HTR-8/SVneo (cell line): ENCODE results near the gene GRIK1.
A peak's percentile ranks its signal among the peaks of the same experiment; 100 is the strongest.
"Not testable (repeated sequence)": the region's sequence is repeated elsewhere in the genome, so short reads cannot be mapped to it uniquely, and the experiment has no call there.

Experiments used
- DNase-seq: peaks from one replicate; pipeline ENCODE4 v3.0.0; 2011; ENCODE audit warnings: low spot score, mixed read lengths; ENCODE audit not compliant: insufficient read length
- FAIRE-seq: peaks from 2 replicates; lab custom pipeline; 2011; peaks lifted over from hg19 to GRCh38; lab: Jason Lieb, UNC

Gene GRIK1

DNA sequence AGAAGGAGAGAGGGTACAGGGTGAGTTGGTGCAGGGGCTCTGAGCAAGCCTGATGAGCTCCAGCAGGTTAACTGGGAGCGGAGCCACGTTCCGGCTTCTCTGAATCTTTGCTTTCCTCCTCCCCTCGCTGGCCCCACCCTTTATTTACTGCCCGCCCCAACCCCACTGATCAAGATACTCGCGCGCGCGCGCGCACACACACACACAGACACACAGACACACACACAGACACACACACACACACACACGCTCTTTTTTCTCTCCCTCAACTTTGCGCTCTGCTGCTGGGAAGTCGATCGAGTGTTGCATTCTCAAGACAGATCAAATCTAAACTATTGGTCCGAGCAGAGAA, at the start of gene GRIK1:
TSS of gene GRIK1 (minus strand) at position 73 of the 352 bp plus-strand sequence.
- DNase-seq, result no peak
- no peak for FAIRE-seq

DNA sequence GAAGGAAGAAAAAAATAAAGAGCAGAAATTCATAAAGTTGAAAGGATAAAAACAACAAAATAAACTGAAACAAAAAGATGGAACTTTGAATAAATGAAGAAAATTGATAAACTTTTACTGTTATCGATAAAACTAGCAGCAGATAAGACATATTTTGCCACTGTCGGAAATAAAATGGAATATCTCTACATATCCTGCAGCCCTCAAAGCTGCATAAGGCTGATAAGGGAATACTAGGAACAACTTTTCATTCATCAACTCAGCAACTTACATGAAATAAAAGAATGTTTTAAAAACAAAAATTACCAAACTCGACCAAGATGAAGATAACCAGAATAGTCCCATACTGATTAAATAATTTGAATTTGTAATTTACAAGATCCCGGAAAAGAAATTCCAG, 48.0 kb upstream of the GRIK1 start:
- FAIRE-seq (no peak), DNase-seq (no peak)

GRCh38 chr21:29985866-29986265, 46.1 kb upstream of the GRIK1 start:
- FAIRE-seq (no peak), DNase-seq (no peak)

DNA sequence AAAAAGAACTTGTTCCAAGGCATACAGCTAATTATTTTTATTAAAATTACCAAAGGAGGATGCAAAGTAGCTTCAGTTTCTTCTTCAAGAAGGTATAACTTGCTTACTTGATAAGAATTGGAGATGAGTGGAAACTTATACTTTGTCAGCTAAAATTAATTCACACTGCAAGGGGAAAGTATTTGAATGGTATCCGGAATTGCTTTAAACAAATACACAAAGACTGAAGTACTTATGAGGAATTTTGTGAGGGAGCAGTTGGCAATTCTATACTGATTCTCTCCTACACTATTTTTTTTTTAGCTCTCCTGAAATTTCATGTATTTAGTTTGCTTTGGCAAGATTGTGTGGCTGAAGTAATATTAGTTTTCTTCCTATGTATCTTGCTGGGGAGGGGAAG, 39.2 kb upstream of the GRIK1 start:
- FAIRE-seq, result no peak

DNA sequence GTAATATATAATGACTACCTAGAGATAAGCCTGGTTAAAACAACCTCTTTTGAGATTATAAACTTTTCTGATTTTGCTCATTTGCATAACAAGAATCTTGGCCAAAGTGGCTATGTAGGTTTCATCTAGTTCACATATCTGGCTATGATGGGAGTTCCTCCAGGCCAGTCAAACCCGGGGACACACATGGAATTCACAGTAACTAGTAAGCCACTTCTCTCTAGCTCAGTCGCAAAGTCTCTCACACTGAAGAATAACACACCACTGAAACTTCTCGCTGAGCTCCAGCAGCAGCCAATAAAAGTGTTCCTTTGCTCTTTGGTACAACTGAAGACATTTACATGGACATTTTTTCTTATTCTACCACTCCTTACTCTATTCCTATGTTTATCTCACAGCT, 36.0 kb upstream of the GRIK1 start:
- DNase-seq (no peak), FAIRE-seq (no peak)

More for the DNA sequence above, 39.2 kb upstream of the GRIK1 start:
- no peak for DNase-seq

GRCh38 chr21:29973258-29973657, 33.5 kb upstream of the GRIK1 start:
- DNase-seq, result no peak
- FAIRE-seq, result no peak

GRCh38 chr21:29961291-29962027, 21.7 kb upstream of the GRIK1 start:
- DNase-seq, result no peak
- FAIRE-seq, result no peak

DNA sequence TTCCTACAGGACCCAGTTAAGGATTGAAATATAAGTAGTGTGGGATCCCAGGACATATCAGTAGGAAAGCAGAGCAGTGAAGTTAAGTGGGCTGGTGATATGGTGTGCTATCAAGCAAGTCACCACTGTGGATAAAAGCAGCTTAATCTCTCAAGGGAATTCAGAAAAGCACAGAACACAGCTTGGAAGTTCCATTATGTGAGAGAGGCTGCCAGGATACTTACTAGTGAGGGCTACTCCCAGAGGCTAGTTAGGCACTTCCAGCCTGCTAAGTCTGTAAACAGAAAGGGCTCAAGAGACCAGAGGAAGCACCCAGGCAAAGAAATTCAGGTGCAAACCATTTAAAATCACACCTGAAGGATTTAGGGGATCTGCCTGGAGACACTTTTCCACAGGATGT, 18.8 kb upstream of the GRIK1 start:
- FAIRE-seq (no peak), DNase-seq (no peak)

DNA sequence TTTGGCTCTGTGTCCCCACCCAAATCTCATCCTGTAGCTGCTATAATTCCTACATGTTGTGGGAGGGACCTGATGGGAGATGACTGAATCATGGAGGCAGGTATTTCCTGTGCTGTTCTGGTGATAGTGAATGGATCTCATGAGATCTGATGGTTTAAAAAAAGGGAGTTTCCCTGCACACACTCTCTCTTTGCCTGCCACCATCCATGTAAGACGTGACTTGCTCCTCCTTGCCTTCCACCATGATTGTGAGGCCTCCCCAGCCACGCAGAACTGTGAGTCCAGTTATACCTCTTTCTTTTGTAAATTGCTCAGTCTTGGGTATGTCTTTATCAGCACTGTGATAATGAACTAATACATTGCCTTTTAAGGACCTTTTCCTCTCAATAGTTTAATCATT, 18.2 kb upstream of the GRIK1 start:
- not testable (repeated sequence) for FAIRE-seq, DNase-seq

- FAIRE-seq (no peak), DNase-seq (no peak)
Measured at GRCh38 chr21:29953690-29954089, 13.9 kb upstream of the GRIK1 start.

GRCh38 chr21:29953072-29953471, 13.3 kb upstream of the GRIK1 start:
- no peak for DNase-seq
- FAIRE-seq, result no peak

GRCh38 chr21:29951911-29952310, 12.1 kb upstream of the GRIK1 start:
- DNase-seq (no peak), FAIRE-seq (no peak)

DNA sequence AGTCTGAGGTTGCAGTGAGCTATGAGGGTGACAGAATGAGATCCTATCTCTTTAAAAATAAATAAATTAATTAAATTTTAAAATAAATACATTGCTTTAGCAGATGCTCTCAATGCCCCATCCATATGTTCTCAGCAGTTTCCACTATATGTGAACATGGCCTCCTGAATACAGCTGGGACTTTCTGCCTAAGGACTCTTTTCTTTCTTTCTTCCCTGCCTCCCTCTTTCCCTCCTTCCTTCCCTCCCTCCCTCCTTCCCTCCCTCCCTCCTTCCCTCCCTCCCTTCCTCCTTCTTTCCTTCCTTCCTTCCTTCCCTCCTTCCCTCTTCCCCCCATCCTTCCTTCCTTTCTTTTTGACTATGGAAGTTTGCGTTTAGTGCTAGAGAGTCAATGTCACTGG, 10.2 kb upstream of the GRIK1 start:
- FAIRE-seq (no peak), DNase-seq (no peak)

- DNase-seq (no peak), FAIRE-seq (no peak)
Measured at GRCh38 chr21:29947119-29947518, 7.3 kb upstream of the GRIK1 start.

GRCh38 chr21:29943885-29944284, 4.1 kb upstream of the GRIK1 start:
- FAIRE-seq, result no peak
- DNase-seq, result no peak

DNA sequence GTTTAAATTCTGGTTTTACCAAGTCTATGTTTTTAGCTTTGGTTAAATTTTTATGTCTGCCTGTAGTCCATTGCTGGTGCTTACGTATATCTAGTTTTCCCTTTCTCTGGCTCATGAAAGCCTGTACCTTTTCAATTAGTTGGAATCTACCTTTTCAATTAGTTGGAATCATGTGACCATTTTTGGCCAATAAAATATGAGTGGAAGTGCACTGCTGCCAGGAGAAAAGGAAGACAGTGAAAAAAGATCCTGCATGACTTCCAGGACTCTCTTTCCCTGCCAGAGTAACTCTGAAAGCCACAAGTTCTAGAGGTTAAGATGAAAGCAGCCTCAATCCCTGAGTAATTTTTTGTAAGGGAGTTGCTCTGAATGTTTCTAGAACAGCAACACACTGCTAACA, 2.2 kb upstream of the GRIK1 start:
- no peak for FAIRE-seq
- DNase-seq, result no peak

DNA sequence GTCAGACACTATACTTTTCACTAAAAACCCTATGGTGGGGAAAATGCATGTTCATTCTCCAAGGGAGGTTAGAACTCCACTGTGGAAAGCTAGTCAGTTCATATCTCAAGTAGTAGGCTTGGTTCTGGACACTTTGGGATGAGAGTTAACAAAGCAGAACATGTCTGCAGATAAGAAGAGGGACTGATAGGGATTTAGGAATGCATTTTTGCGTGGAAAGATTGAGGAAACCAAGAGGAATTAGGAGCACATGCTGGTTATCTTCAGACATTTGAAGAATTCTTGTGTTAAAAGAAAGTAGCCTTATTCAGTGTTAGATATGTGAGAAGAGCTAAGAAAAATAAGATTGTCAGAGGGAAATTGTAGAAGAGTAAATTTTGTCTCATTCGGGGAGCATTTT, 1.2 kb upstream of the GRIK1 start:
- FAIRE-seq, result no peak
- DNase-seq, result no peak

DNA sequence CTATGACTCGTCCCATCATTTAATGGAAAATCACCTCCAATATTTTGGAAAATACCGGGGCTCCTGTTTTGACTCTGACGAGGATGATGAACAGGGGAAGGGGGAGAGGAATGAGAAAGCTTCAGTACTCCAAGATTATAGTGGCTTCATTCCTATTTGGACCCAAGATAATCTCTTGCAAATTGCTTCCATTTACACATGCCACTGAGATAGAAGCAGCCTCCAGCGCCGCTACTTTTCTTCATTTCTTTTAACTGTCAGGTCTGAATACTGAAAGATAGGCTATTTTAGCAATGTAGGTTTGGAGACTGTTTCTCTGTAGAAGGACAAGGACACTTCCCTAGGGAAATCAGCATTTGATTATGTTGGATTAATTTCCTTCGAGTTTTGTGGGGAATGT, 565 bp upstream of the GRIK1 start:
- FAIRE-seq (no peak), DNase-seq (no peak)

- no peak for FAIRE-seq
- DNase-seq, result peak; percentile 6
Measured at GRCh38 chr21:29939104-29939923, 482 bp downstream of the GRIK1 start.

DNA sequence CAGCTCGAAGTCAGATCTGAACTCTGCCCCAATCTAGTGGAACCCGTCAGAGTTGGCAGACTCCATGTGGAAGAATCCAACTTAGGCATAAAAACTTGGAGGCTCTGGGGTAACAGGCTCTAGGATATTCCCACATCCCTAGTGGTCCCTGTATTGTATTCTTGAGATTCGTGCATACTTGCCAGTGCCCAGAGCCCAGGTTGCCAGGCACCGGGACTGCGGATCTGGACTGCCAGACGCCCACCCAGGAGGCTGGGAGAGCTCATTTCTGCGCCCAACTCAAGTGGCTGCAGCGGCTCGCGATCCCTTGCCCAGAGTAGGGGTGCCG, 1.1 kb downstream of the GRIK1 start:
- no peak for FAIRE-seq
- DNase-seq, result no peak

- no peak for DNase-seq
- FAIRE-seq, result no peak
Measured at GRCh38 chr21:29933088-29933487, 6.7 kb downstream of the GRIK1 start.

DNA sequence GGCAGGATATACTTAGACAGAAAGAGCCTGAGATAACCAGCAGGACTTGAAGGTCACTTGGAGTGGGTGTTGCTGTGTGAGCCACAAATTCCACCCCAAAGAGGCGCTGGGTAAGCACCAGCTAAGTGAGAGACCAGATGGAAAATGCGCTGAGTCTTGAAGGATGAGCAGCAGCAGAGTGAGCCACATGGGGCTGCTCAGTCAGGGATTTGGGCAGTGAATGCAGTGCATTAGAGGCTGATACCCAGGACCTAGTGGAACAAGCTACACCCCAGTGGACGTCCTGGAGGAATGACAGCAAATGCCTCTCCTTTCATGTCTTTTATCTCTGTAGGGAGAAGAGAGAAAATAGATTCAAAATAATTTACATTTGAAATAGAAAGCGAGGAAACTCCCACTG, 11.3 kb downstream of the GRIK1 start:
- FAIRE-seq (no peak), DNase-seq (no peak)
